Ascending aorta (tissue), 2 donors: ENCODE results near the gene PCSK6. TPM values are rescaled to one million over a fixed set of nuclear protein-coding genes. Genes with fewer than 3 reads are reported as not detected.

Source experiments
- DNase-seq, 2 donors: peaks; one replicate each; pipeline ENCODE4 v3.0.0-alpha.2; 2019; ENCODE audit warnings: low spot score in 2 of 2
- H3K27ac ChIP-seq, 2 donors: fragments of 200-600 bp; sonication (generic); one replicate each; pipeline ENCODE4 v1.5.1; 2016 to 2017; ENCODE audit warnings: mild to moderate bottlenecking in 1 of 2
- H3K27me3 ChIP-seq: fragments of 200-600 bp; sonication (generic); one replicate; pipeline ENCODE4 v1.5.1; 2017
- H3K36me3 ChIP-seq, 2 donors: fragments of 200-600 bp; sonication (generic); one replicate each; pipeline ENCODE4 v1.5.1; 2016
- H3K4me1 ChIP-seq, 2 donors: fragments of 200-600 bp; sonication (generic); one replicate each; pipeline ENCODE4 v1.5.1; 2016 to 2017; ENCODE audit warnings: mild to moderate bottlenecking in 1 of 2
- H3K4me3 ChIP-seq, 2 donors: fragments of 200-600 bp; sonication (generic); one replicate each; pipeline ENCODE4 v1.5.1; 2016 to 2017; ENCODE audit warnings: mild to moderate bottlenecking in 1 of 2
- H3K9me3 ChIP-seq, 2 donors: fragments of 200-600 bp; sonication (generic); one replicate each; pipeline ENCODE4 v1.5.1; 2016
- CTCF ChIP-seq, 3 experiments: fragments of 200-600 bp in 2 of 3; fragments of 450-650 bp in 1 of 3; sonication (generic) in 2 of 3; IDR thresholded peaks; one replicate each; pipeline ENCODE4 v1.5.1; 2016 to 2019; ENCODE audit warnings: antibody characterized with exemption in 3 of 3, mild to moderate bottlenecking in 1 of 3, moderate library complexity in 1 of 3
- intact Hi-C: fragments of 100-400 bp; cut with DNase I; formaldehyde crosslinking; loops from one replicate; pipeline ENCODE4 v1.15.1; 2023
- total RNA-seq: library from RNA; depleted of rRNA; stranded (reverse); fragments of >200 nt; gene quantifications from one replicate; pipeline ENCODE4 v1.1.0, GENCODE V29; 2016

Gene PCSK6
- total RNA-seq, 1 donor from 2014 or later = 3.9 TPM

DNA sequence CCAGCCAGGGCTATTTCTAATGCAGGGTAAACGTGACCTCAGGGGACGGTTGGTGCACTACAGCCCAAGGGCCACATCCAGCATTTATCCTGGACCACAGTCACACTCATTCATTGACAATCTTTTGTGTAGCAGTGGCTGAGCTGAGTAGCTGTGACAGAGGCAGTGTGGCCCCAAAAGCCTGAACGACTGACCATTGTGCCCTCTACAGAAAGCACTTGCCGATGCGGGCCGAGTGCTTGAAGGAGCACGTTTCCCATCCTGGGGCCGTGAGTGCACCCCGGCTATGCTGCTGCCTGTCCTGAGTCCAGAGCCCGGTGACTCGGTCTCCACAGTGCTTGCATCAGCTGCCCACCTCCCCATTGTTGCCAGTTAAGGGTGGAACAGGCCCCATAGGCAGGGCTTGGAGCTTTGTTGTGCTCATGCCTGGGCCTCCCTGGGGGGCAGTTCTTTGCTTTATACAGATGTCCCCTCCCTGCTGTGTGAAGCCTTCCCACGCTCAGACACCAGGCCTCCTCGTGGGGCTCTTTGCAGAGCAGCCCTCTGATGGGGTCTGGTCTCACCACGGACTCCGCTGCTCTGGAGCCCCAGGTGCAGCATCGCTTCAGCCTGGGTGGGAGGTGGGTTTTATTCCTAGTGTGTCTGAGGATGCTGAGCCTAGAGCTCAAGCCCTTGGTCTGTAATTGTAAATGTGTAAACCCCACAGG is 181.5 kb downstream of the PCSK6 start:
- Histone ChIP-seq H3K4me3 (no peak overlapping the region), H3K36me3 (no peaks in the 10 kb centered on the region), H3K4me1 (no peaks in the 10 kb centered on the region), H3K27ac (no peak overlapping the region), H3K27me3 (no peaks in the 10 kb centered on the region), H3K9me3 (no peaks in the 10 kb centered on the region)
- intact Hi-C loops = no loop called here
- DNase-seq = peak in 1 of 2 donors; percentile 21
- no peak for TF ChIP-seq CTCF (IDR thresholded peaks at IDR 0.05)

DNA sequence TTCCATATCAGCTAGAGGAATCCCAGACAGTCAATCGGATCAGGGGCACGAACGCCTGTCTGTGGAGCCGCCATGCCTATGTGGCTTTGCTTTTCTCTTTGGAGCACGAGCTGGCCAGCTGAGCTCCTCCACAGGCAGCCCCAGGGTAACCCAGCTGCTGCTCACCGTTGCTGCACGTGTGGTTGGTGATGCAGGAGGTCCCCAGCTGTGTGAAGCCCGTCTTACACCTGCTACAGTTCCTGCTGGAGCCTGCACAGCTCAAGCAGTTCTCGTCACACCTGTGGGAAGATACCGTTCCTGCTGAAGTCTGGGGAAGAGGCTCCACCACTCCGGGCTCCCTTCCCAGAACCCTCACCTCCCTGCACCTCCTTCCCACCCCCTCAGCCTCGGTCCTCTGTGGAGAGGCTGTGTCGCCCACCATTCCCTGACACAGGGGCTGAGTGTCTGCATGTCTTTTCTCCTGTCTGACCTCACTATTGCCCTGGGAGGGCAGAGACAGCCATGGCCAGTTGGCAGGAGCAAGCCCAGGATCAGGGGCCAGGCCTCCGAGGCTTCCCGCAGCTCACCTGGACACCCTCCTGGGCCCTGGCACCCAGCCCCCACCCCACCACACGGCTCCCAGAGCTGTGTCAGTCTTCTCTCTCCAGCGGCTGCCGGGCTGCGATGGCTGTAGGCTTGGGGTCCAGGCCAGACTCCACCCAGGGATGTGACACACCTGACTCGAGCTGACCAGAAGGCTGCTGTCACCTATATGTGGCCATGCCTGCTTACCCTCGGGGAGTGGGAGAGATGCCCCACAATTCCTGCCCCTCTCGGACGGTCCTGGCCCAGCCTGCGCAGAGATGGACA is 182.2 kb downstream of the PCSK6 start:
- Histone ChIP-seq H3K4me1 (no peaks in the 10 kb centered on the region), H3K9me3 (no peaks in the 10 kb centered on the region), H3K4me3 (no peak overlapping the region), H3K27me3 (no peaks in the 10 kb centered on the region), H3K27ac (no peak overlapping the region), H3K36me3 (no peaks in the 10 kb centered on the region)
- DNase-seq = peak in 1 of 2 donors; percentile 58
- intact Hi-C loops = no loop called here
- TF ChIP-seq CTCF (IDR thresholded peaks at IDR 0.05) = no peak

- Histone ChIP-seq H3K36me3 (no peaks in the 10 kb centered on the region), H3K4me1 (no peaks in the 10 kb centered on the region), H3K27me3 (no peaks in the 10 kb centered on the region), H3K9me3 (no peaks in the 10 kb centered on the region), H3K4me3 (no peak overlapping the region), H3K27ac (no peak overlapping the region)
- DNase-seq = peak in 1 of 2 donors; percentile 56
- TF ChIP-seq CTCF (IDR thresholded peaks at IDR 0.05) = no peak
- intact Hi-C loops = no loop called here
These were observed 183.0 kb downstream of the PCSK6 start for GRCh38 chr15:101306341-101307047.

DNA sequence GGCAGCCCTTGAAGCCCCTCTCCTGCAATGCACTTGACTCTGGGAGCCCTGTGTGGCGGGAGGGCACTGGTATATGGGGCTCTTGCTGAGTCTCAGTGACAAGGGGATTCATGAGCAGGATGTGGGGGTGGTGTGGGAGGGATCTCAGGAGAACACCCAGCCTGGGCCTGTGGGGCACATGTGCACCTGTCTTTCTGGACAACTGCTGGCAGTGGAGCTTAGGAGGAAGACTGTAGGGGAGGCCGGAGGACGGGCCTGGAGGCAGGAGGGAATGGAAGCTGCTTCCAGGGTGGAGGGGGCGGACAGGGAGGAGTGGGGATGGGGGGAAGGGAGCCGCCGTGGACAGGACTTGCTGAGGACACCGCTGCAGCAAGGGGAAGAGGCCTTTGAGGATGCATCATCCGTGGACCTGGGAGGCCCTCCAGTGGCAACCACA is 183.7 kb downstream of the PCSK6 start:
- Histone ChIP-seq H3K4me1 (no peaks in the 10 kb centered on the region), H3K36me3 (no peaks in the 10 kb centered on the region), H3K4me3 (no peak overlapping the region), H3K27ac (no peak overlapping the region), H3K9me3 (no peaks in the 10 kb centered on the region), H3K27me3 (no peaks in the 10 kb centered on the region)
- DNase-seq = peak in 1 of 2 donors; percentile 54
- no peak for TF ChIP-seq CTCF (IDR thresholded peaks at IDR 0.05)
- intact Hi-C loops = no loop called here

DNA sequence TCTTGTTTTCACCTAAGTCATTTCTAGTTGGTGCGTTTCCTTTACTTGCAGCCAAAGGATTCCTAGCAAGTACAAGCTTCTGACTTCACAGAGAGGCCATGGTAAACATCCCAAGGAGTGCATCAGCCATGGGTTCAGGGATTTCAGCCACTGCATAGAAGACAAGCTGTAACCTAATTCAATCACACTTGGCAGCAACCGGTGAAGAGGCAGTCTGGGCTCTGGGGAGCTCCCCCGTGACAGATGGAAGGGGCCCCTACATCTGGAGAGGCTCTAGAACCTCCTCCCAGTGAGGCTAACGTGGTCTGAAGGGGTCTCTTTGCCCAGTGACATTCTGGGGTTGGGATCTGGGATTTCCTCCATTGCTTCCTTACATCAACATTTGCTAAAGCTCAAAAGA is 186.1 kb downstream of the PCSK6 start:
- intact Hi-C loops = loop anchor here (5.0 kb wide), 1 partner anchor 339 kb away; no protein-coding TSS in a partner anchor
- no peak for DNase-seq
- no peaks in the 10 kb centered on the region for H3K36me3 ChIP-seq
- no peaks in the 10 kb centered on the region for H3K9me3 ChIP-seq
- H3K4me1 ChIP-seq = no peaks in the 10 kb centered on the region
- no peak overlapping the region for H3K27ac ChIP-seq
- H3K4me3 ChIP-seq = no peak overlapping the region
- TF ChIP-seq CTCF (IDR thresholded peaks at IDR 0.05) = no peak
- no peaks in the 10 kb centered on the region for H3K27me3 ChIP-seq
